Endothelial cell of umbilical vein (primary cell): ENCODE results near the gene PHPT1.

ENCODE experiments used
- CTCF ChIP-seq, 2 donors: IDR thresholded peaks; 1 replicate in 1 of 2; 2 replicates in 1 of 2; pipeline ENCODE4 v1.5.1; 2011; ENCODE audit warnings: low read length in 2 of 2, mild to moderate bottlenecking in 2 of 2, moderate library complexity in 2 of 2, control low read depth in 1 of 2, inconsistent platforms in 1 of 2, low read depth in 1 of 2; ENCODE audit not compliant: insufficient read depth in 1 of 2; ENCODE audit errors: extremely low read depth in 1 of 2
- EZH2 ChIP-seq: IDR thresholded peaks from 2 replicates; pipeline ENCODE4 v1.6.1; 2012; ENCODE audit warnings: borderline replicate concordance, low read depth, mild to moderate bottlenecking, moderate library complexity, low read length, inconsistent platforms; ENCODE audit not compliant: severe bottlenecking
- FOS ChIP-seq: IDR thresholded peaks from 2 replicates; pipeline ENCODE4 v1.6.1; 2011; ENCODE audit warnings: mild to moderate bottlenecking, low read length, moderate library complexity, borderline replicate concordance; ENCODE audit not compliant: insufficient read depth
- GATA2 ChIP-seq: IDR thresholded peaks from 2 replicates; pipeline ENCODE4 v1.7.0; 2011; ENCODE audit warnings: low read depth, mild to moderate bottlenecking, moderate library complexity, mixed read lengths, low read length; ENCODE audit not compliant: insufficient read length, insufficient read depth
- JUN ChIP-seq: IDR thresholded peaks from 2 replicates; pipeline ENCODE4 v1.6.1; 2011; ENCODE audit warnings: borderline replicate concordance, low read depth; ENCODE audit not compliant: insufficient read length, insufficient read depth
- MYC ChIP-seq: IDR thresholded peaks from one replicate; pipeline ENCODE4 v1.6.1; 2011; ENCODE audit warnings: mild to moderate bottlenecking, low read depth, low read length

- TF ChIP-seq CTCF (IDR thresholded peaks at IDR 0.05; ENCODE audit: extremely low read depth in 1 of 2, insufficient read depth in 1 of 2, low read depth in 1 of 2, low read length in 2 of 2) (no peak), FOS (no peak), EZH2 (no peak), MYC (no peak), GATA2 (no peak), JUN (no peak)
Observed at GRCh38 chr9:136847088-136847825, 2.0 kb upstream of the PHPT1 start.
